ENCODE data around the gene THSD1. TPM values are rescaled to one million over a fixed set of nuclear protein-coding genes. Genes with fewer than 3 reads are reported as not detected.

THSD1 gene
- total RNA-seq, 1 experiment from 2014 or later = 0.39 TPM

DNA sequence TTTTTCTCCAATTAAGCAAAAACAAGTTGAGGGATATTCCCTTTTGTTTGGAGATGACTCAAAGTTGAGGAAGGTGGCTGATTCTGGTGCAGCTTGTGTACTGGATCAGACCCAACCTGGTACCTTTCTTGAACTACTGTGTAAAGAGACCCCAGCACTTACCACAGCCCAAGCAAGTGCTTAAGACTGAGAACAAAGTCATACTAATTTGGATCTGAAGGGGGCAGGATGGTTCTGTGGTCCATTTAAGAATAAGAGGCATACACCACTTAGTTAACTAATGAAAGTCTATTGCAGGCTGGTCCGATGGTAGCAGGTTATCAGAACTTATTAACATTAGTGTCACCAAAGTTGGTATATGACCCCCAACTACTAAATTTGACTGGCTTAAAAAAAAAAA lies 6.3 kb downstream of the THSD1 start:
- ATAC-seq (peak; percentile 60), DNase-seq (ENCODE audit: low spot score) (no peak)
- H3K4me3 Mint-ChIP-seq = no peak overlapping the region
- CTCF ChIA-PET = interaction anchor here (2.5 kb wide), 1 partner anchor 51 kb away, joined by 8 read pairs; the partner anchor contains the start of gene VPS36
- TF ChIP-seq, protein P1, sequence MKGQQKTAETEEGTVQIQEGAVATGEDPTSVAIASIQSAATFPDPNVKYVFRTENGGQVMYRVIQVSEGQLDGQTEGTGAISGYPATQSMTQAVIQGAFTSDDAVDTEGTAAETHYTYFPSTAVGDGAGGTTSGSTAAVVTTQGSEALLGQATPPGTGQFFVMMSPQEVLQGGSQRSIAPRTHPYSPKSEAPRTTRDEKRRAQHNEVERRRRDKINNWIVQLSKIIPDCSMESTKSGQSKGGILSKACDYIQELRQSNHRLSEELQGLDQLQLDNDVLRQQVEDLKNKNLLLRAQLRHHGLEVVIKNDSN (CRISPR knock-in tag; IDR thresholded peaks at IDR 0.05) = no peak
- no peak for TF ChIP-seq ZMAT4 (CRISPR knock-in tag; IDR thresholded peaks at IDR 0.05)
- no peak for TF ChIP-seq IRF2 (CRISPR knock-in tag; IDR thresholded peaks at IDR 0.05; ENCODE audit: borderline replicate concordance, low read depth)
- no peak for TF ChIP-seq ZNF671 (CRISPR knock-in tag; IDR thresholded peaks at IDR 0.05)
- TF ChIP-seq, protein P2, sequence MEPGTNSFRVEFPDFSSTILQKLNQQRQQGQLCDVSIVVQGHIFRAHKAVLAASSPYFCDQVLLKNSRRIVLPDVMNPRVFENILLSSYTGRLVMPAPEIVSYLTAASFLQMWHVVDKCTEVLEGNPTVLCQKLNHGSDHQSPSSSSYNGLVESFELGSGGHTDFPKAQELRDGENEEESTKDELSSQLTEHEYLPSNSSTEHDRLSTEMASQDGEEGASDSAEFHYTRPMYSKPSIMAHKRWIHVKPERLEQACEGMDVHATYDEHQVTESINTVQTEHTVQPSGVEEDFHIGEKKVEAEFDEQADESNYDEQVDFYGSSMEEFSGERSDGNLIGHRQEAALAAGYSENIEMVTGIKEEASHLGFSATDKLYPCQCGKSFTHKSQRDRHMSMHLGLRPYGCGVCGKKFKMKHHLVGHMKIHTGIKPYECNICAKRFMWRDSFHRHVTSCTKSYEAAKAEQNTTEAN (CRISPR knock-in tag; IDR thresholded peaks at IDR 0.05) = no peak
- no peak for TF ChIP-seq MYBL2 (CRISPR knock-in tag; IDR thresholded peaks at IDR 0.05)
- H3K36me3 Mint-ChIP-seq = no peaks in the 10 kb centered on the region
- H3K27ac Mint-ChIP-seq = no peak overlapping the region
- POLR2A ChIA-PET = no interaction called here
- 0 out of 2 replicates have a peak, but pooled peaks cover 5% of the 10 kb centered on the region for H3K4me1 Mint-ChIP-seq
- no peaks in the 10 kb centered on the region for H3K9me3 Mint-ChIP-seq
- H3K27me3 Mint-ChIP-seq (ENCODE audit: low read depth) = peaks cover 17% of the 10 kb centered on the region

DNA sequence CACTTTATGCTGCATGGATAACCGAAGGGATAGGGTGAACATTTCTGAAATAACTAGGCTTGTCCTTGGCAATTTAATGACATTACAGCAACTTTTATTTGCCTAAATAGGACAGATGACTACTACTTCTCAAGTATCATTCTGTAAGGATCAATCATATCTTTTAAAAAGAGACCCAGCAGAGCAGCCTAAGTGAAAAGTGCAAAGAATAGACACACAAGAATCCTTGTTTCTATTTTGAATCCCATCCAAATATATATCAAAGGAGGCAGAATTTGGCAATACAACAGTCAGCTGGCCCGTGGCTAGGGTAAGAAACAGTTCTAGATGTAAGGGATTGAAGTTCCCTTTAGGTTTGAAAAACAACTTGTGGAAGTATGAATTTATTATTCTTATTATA lies 6.9 kb downstream of the THSD1 start:
- ATAC-seq = no peak
- DNase-seq (ENCODE audit: low spot score) = no peak
- no peak overlapping the region for H3K4me3 Mint-ChIP-seq
- POLR2A ChIA-PET = no interaction called here
- CTCF ChIA-PET = interaction anchor here (0.8 kb wide), 1 partner anchor 51 kb away, joined by 3 read pairs; no protein-coding TSS in a partner anchor
- TF ChIP-seq, protein P1 (CRISPR knock-in tag; IDR thresholded peaks at IDR 0.05) = no peak
- TF ChIP-seq, protein P3, sequence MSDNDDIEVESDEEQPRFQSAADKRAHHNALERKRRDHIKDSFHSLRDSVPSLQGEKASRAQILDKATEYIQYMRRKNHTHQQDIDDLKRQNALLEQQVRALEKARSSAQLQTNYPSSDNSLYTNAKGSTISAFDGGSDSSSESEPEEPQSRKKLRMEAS (CRISPR knock-in tag; IDR thresholded peaks at IDR 0.05) = no peak
- TF ChIP-seq, protein P4, sequence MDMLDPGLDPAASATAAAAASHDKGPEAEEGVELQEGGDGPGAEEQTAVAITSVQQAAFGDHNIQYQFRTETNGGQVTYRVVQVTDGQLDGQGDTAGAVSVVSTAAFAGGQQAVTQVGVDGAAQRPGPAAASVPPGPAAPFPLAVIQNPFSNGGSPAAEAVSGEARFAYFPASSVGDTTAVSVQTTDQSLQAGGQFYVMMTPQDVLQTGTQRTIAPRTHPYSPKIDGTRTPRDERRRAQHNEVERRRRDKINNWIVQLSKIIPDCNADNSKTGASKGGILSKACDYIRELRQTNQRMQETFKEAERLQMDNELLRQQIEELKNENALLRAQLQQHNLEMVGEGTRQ (CRISPR knock-in tag; IDR thresholded peaks at IDR 0.05) = no peak
- TF ChIP-seq EMX1 (CRISPR knock-in tag; IDR thresholded peaks at IDR 0.05) = no peak
- TF ChIP-seq IRF1 (CRISPR knock-in tag; IDR thresholded peaks at IDR 0.05) = no peak
- TF ChIP-seq, protein P5, sequence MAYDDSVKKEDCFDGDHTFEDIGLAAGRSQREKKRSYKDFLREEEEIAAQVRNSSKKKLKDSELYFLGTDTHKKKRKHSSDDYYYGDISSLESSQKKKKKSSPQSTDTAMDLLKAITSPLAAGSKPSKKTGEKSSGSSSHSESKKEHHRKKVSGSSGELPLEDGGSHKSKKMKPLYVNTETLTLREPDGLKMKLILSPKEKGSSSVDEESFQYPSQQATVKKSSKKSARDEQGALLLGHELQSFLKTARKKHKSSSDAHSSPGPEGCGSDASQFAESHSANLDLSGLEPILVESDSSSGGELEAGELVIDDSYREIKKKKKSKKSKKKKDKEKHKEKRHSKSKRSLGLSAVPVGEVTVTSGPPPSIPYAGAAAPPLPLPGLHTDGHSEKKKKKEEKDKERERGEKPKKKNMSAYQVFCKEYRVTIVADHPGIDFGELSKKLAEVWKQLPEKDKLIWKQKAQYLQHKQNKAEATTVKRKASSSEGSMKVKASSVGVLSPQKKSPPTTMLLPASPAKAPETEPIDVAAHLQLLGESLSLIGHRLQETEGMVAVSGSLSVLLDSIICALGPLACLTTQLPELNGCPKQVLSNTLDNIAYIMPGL (CRISPR knock-in tag; IDR thresholded peaks at IDR 0.05) = no peak
- TF ChIP-seq IRF2 (CRISPR knock-in tag; IDR thresholded peaks at IDR 0.05; ENCODE audit: borderline replicate concordance, low read depth) = no peak
- TF ChIP-seq ZNF121 (CRISPR knock-in tag; IDR thresholded peaks at IDR 0.05) = no peak
- H3K4me1 Mint-ChIP-seq = no peaks in the 10 kb centered on the region
- no peaks in the 10 kb centered on the region for H3K36me3 Mint-ChIP-seq
- H3K27ac Mint-ChIP-seq = no peak overlapping the region
- H3K27me3 Mint-ChIP-seq (ENCODE audit: low read depth) = peaks cover 11% of the 10 kb centered on the region
- H3K9me3 Mint-ChIP-seq = no peaks in the 10 kb centered on the region

- ChIA-PET CTCF (no interaction called here), POLR2A (no interaction called here)
Observed at GRCh38 chr13:52395704-52396103, 10.3 kb downstream of the THSD1 start.

More at GRCh38 chr13:52395704-52396103, 10.3 kb downstream of the THSD1 start:
- H3K9me3 Mint-ChIP-seq = no peaks in the 10 kb centered on the region
- no peak for DNase-seq (ENCODE audit: low spot score)
- no peaks in the 10 kb centered on the region for H3K36me3 Mint-ChIP-seq
- ATAC-seq = no peak
- no peaks in the 10 kb centered on the region for H3K4me1 Mint-ChIP-seq
- TF ChIP-seq MXD4 (CRISPR knock-in tag; IDR thresholded peaks at IDR 0.05; ENCODE audit: borderline replicate concordance) (no peak), TP53 (CRISPR knock-in tag; IDR thresholded peaks at IDR 0.05) (no peak)
- TF ChIP-seq, protein P6, sequence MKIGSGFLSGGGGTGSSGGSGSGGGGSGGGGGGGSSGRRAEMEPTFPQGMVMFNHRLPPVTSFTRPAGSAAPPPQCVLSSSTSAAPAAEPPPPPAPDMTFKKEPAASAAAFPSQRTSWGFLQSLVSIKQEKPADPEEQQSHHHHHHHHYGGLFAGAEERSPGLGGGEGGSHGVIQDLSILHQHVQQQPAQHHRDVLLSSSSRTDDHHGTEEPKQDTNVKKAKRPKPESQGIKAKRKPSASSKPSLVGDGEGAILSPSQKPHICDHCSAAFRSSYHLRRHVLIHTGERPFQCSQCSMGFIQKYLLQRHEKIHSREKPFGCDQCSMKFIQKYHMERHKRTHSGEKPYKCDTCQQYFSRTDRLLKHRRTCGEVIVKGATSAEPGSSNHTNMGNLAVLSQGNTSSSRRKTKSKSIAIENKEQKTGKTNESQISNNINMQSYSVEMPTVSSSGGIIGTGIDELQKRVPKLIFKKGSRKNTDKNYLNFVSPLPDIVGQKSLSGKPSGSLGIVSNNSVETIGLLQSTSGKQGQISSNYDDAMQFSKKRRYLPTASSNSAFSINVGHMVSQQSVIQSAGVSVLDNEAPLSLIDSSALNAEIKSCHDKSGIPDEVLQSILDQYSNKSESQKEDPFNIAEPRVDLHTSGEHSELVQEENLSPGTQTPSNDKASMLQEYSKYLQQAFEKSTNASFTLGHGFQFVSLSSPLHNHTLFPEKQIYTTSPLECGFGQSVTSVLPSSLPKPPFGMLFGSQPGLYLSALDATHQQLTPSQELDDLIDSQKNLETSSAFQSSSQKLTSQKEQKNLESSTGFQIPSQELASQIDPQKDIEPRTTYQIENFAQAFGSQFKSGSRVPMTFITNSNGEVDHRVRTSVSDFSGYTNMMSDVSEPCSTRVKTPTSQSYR (CRISPR knock-in tag; IDR thresholded peaks at IDR 0.05) = no peak
- no peak overlapping the region for H3K27ac Mint-ChIP-seq
- H3K4me3 Mint-ChIP-seq = no peak overlapping the region; the same call in 1 of the 2 replicates
- no peaks in the 10 kb centered on the region for H3K27me3 Mint-ChIP-seq (ENCODE audit: low read depth)
